Measurements from ENCODE around the gene RAPGEF3. TPM values are rescaled to one million over a fixed set of nuclear protein-coding genes. Genes with fewer than 3 reads are reported as not detected.

The RAPGEF3 gene
- total and polyA plus RNA-seq, 2 of the 13 experiments (the other 11 are each of a cell fraction or from before 2014, with no cell fraction given), result 0.07 TPM

- H3K27me3 ChIP-seq (ENCODE audit: control insufficient read depth in 1 of 2, insufficient read depth in 2 of 2, low read length in 2 of 2), result no peaks in the 10 kb centered on the region; a peak in 1 of 5 replicates
- WGBS (ENCODE audit: low lambda C conversion rate), result 74% methylated on average over 9 of the region's 9 CpGs
- CTCF ChIA-PET (ENCODE audit: low intra/inter-chr PET ratio, low total read pairs), result no interaction called here
- H3K4me1 ChIP-seq (ENCODE audit: insufficient read depth, low read length), result peaks cover 12% of the 10 kb centered on the region
- H3K4me3 ChIP-seq (replicated peaks in 1 of 3; ENCODE audit: insufficient read depth in 1 of 3, low read depth in 2 of 3, low read length in 3 of 3), result no peak overlapping the region
- TF ChIP-seq ZNF441 (CRISPR knock-in tag; IDR thresholded peaks at IDR 0.05; ENCODE audit: borderline replicate concordance) (no peak), FOXK1 (CRISPR knock-in tag; IDR thresholded peaks at IDR 0.05; ENCODE audit: borderline replicate concordance, low read depth) (no peak), RBAK (CRISPR knock-in tag; IDR thresholded peaks at IDR 0.05) (no peak), ZNF17 (CRISPR knock-in tag; IDR thresholded peaks at IDR 0.05) (no peak), HNRNPH1 (optimal IDR thresholded peaks at IDR 0.05; ENCODE audit: low read depth, low read length) (no peak), HDAC1 (CRISPR knock-in tag; IDR thresholded peaks at IDR 0.05) (no peak), ONECUT2 (CRISPR knock-in tag; IDR thresholded peaks at IDR 0.05) (no peak), TFDP1 (CRISPR knock-in tag; IDR thresholded peaks at IDR 0.05; ENCODE audit: borderline replicate concordance) (no peak), GFI1 (CRISPR knock-in tag; IDR thresholded peaks at IDR 0.05; ENCODE audit: borderline replicate concordance) (no peak), REPIN1 (CRISPR knock-in tag; IDR thresholded peaks at IDR 0.05; ENCODE audit: borderline replicate concordance, low read depth) (no peak), ZNF704 (CRISPR knock-in tag; IDR thresholded peaks at IDR 0.05; ENCODE audit: borderline replicate concordance) (no peak), ZNF414 (CRISPR knock-in tag; IDR thresholded peaks at IDR 0.05) (no peak), SALL1 (CRISPR knock-in tag; IDR thresholded peaks at IDR 0.05) (no peak), ZFP82 (CRISPR knock-in tag; IDR thresholded peaks at IDR 0.05; ENCODE audit: borderline replicate concordance) (no peak), PREB (CRISPR knock-in tag; IDR thresholded peaks at IDR 0.05) (no peak), RBFOX2 (IDR thresholded peaks at IDR 0.05; ENCODE audit: low read depth, low read length) (no peak), SP4 (CRISPR knock-in tag; IDR thresholded peaks at IDR 0.05) (no peak)
- no peaks in the 10 kb centered on the region for H4K20me1 ChIP-seq (ENCODE audit: insufficient read depth, low read length)
- no peak overlapping the region for H3K9ac ChIP-seq (ENCODE audit: insufficient read depth, low read depth, low read length)
- no peak overlapping the region for H3K27ac ChIP-seq (ENCODE audit: extremely low read length, insufficient read depth, low read length)
- no TSS peak for BruUV-seq (replicated peaks)
- no peaks in the 10 kb centered on the region for H3K79me2 ChIP-seq (ENCODE audit: insufficient read depth, low read length)
- POLR2A ChIA-PET, result no interaction called here
- H3K9me3 ChIP-seq (ENCODE audit: low read length), result no peaks in the 10 kb centered on the region
- no peaks in the 10 kb centered on the region for H3K36me3 ChIP-seq (replicated peaks in 1 of 2; ENCODE audit: control insufficient read depth in 1 of 2, insufficient read depth in 2 of 2, low read length in 2 of 2)
- no peak for FAIRE-seq
- no peak overlapping the region for H3K4me2 ChIP-seq (ENCODE audit: low read depth, low read length)
- intact Hi-C loops (cut with micrococcal nuclease; ENCODE audit: unreplicated experiment), result no loop called here
- ATAC-seq, result no peak
- no peak overlapping the region for H2AFZ ChIP-seq (ENCODE audit: low read length)
- DNase-seq (ENCODE audit: low spot score), result no peak
- in situ Hi-C loops (cut with HindIII; ENCODE audit: extremely low pct_ligation_motif_present, low pct_unique_long_range_greater_than_20kb), result no loop called here
These were observed 37.2 kb downstream of the RAPGEF3 start for GRCh38 chr12:47721431-47721973.
